Effector memory CD4-positive, alpha-beta T cell (primary cell): ENCODE data around the gene ZWILCH.
"Not testable (repeated sequence)": the region's sequence is repeated elsewhere in the genome, so short reads cannot be mapped to it uniquely, and the experiment has no call there.

Experiments
- DNase-seq, 3 donors: peaks; one replicate each; pipeline ENCODE4 v3.0.0-alpha.2; 2020
- H3K27ac ChIP-seq: 2 replicates; pipeline ENCODE4 v1.7.0; 2013; ENCODE audit warnings: mild to moderate bottlenecking, low read length, moderate library complexity; ENCODE audit not compliant: insufficient read depth, poor library complexity, severe bottlenecking
- H3K27me3 ChIP-seq: replicated peaks from 2 replicates; pipeline ENCODE4 v1.7.0; 2013; ENCODE audit warnings: mild to moderate bottlenecking, low read length; ENCODE audit not compliant: insufficient read depth, control insufficient read depth, poor library complexity, severe bottlenecking
- H3K36me3 ChIP-seq: 2 replicates; pipeline ENCODE4 v1.7.0; 2013; ENCODE audit warnings: mild to moderate bottlenecking, low read length, moderate library complexity; ENCODE audit not compliant: control insufficient read depth, insufficient read depth
- H3K4me1 ChIP-seq: 2 replicates; pipeline ENCODE4 v1.7.0; 2013; ENCODE audit warnings: low read length, mild to moderate bottlenecking; ENCODE audit not compliant: control insufficient read depth, insufficient read depth, poor library complexity, severe bottlenecking
- H3K4me3 ChIP-seq: 2 replicates; pipeline ENCODE4 v1.7.0; 2013; ENCODE audit warnings: low read length, low read depth, mild to moderate bottlenecking; ENCODE audit not compliant: insufficient read depth, poor library complexity, severe bottlenecking
- H3K9me3 ChIP-seq: 2 replicates; pipeline ENCODE4 v1.7.0; 2013; ENCODE audit warnings: mild to moderate bottlenecking, low read length, moderate library complexity; ENCODE audit not compliant: control insufficient read depth

ZWILCH gene

DNA sequence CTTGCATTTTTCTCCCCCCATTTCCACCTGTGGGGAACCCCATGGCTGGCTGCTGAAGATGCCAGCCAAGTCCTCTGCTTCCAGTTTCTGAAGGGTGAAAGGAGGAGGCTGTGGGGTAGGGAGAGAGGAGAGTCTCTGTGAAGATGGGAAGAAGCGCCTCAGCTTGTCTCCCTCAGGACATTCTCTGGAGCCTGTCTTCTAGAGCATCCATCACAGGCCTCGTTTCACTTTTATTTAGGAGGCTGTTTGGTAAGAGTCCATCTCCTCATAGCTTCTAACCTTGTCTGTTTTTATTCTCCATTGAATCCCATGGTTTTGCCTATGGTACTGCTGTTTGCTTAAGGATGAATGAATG is 69.4 kb downstream of the ZWILCH start:
- Histone ChIP-seq H3K4me3 (no peak overlapping the region), H3K27ac (no peak overlapping the region)

DNA sequence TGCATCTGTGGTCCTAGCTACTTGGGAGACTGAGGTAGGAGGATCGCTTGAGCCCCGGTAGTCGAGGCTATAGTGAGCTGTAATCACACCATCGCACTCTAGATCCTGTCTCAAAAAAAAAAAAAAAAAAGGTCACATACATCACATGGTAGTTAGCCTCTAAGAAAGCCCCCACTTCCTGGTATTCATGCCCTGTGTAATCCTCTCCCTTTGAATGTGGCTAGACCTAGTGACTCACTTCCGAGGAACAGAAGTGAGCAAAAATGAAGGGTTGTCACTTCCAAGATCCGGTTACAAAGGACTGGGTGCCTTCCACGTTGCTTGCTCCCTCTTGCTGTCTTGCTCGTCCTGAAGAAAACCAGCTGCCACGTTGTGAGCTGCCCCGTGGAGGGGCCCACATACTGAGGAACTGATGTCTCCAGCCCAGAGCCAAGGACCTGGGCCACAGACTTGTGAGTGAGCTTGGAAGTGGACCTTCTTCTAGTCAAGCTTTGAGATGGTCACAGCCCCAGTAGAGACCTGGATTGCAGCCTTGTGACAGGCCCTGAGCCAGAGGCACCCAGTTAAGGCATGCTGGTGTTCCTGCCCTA is 73.3 kb downstream of the ZWILCH start:
- no peak overlapping the region for H3K27ac ChIP-seq
- H3K36me3 ChIP-seq, result no peaks in the 10 kb centered on the region
- H3K4me1 ChIP-seq, result no peaks in the 10 kb centered on the region
- no peak for DNase-seq
- H3K9me3 ChIP-seq, result no peaks in the 10 kb centered on the region
- no peaks in the 10 kb centered on the region for H3K27me3 ChIP-seq
- no peak overlapping the region for H3K4me3 ChIP-seq

More for the DNA sequence above, 69.4 kb downstream of the ZWILCH start:
- no peaks in the 10 kb centered on the region for H3K27me3 ChIP-seq
- no peaks in the 10 kb centered on the region for H3K36me3 ChIP-seq
- no peaks in the 10 kb centered on the region for H3K4me1 ChIP-seq
- H3K9me3 ChIP-seq, result no peaks in the 10 kb centered on the region
- no peak for DNase-seq

DNA sequence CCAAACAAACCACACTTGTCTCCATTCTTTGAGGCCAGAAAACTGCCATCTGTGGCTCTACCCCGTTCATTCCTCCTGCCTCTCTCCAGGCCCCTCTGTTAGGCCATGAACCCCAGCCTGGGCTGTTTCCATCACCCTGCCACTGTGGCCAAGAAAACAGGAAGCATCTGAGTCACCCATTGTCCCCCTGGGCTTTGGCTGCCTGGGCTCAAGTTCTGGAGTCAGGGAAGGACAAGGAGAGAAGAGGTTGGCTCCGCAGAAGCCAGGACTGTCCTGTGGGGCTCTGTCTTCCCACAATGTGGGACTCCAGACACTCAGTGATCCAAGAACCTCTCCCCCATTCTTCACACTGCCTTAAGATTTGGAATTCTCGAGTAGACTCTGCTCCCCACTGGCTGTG is 75.5 kb downstream of the ZWILCH start:
- Histone ChIP-seq H3K36me3 (no peaks in the 10 kb centered on the region), H3K4me3 (no peak overlapping the region), H3K27ac (no peak overlapping the region), H3K4me1 (no peaks in the 10 kb centered on the region), H3K27me3 (no peaks in the 10 kb centered on the region), H3K9me3 (no peaks in the 10 kb centered on the region)
- no peak for DNase-seq

DNA sequence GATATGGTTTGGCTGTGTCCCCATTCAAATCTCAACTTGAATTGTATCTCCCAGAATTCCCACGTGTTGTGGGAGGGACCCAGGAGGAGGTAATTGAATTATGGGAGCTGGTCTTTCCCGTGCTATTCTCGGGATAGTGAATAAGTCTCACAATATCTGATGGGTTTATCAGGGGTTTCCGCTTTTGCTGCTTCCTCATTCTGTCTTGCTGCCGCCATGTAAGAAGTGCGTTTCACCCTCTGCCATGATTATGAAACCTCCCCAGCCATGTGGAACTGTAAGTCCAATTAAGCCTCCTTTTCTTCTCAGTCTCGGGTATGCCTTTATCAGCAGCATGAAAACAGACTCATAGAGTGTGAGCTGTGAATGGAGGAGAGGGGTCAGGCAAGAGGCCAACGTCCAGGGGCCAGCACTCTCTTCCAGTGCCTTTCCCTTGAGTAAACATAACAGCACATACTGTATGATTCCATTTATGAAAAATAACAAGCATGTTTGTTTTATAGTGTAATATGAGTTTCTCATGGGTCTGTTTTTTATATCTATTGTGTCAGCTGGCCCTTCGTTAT is 76.9 kb downstream of the ZWILCH start:
- Histone ChIP-seq H3K9me3 (no peaks in the 10 kb centered on the region), H3K36me3 (no peaks in the 10 kb centered on the region), H3K4me3 (no peak overlapping the region), H3K27ac (no peak overlapping the region), H3K27me3 (no peaks in the 10 kb centered on the region), H3K4me1 (no peaks in the 10 kb centered on the region)
- no peak for DNase-seq

DNA sequence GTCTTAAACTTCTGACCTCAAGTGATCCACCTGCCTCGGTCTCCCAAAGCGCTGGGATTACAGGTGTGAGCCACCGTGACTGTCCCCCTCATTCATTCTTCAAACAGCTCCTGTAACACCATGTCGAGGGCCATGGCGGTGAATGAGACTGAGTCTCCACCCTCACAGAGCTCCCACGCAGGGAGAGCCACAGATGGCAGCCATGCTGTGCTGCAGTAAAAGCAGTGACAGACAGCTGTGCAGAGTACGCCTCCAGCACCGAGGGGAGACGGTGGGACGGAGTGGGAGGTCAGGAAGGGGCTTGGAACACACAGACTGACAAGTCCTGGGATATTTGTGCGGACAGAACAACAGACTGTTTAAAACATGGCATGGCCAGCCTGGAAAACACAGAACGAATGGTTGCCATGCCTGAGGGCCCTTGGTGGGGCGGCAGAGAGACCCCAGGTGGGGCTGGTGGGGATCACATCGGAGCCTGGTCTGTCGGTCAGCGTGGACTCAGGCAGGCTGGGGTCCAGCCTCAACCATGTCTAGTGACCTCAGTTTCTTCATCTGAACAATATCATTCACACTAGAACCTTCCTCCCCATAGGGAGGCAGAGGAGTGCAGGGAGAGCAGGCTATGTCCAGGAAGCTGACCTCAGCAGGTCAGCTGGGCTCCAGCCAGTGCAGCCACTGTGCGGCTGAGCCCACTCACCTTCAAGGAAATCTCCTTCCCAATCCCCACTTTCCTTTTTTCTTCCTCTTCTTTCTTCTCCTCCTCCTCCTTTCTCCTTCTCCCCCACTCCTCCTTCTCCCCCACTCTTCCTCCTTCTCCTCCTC is 81.2 kb downstream of the ZWILCH start:
- Histone ChIP-seq H3K27me3 (peaks cover 6% of the 10 kb centered on the region), H3K36me3 (no peaks in the 10 kb centered on the region), H3K4me3 (no peak overlapping the region), H3K4me1 (no peaks in the 10 kb centered on the region), H3K9me3 (no peaks in the 10 kb centered on the region), H3K27ac (no peak overlapping the region)
- no peak for DNase-seq

DNA sequence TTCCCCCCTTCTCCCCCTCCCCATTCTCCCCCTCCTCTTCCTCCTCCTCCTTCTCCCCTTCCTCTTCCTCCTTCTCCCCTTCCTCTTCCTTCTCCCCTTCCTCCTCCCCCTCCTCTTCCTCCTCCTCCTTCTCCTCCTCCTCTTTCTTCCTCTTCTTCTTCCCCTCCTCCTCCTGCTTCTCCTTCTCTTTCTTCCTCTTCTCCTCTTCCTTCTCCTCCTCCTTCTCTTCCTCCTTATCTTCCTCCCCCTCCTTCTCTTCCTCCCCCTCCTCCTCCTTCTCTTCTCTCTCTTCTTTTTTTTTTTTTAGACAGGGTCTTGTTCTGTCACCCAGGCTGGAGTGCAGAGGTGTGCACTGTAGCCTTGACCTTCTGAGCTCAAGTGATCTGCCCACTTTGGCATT is 81.9 kb downstream of the ZWILCH start:
- H3K36me3 ChIP-seq, result no peaks in the 10 kb centered on the region
- no peak overlapping the region for H3K27ac ChIP-seq
- H3K4me1 ChIP-seq, result no peaks in the 10 kb centered on the region
- H3K27me3 ChIP-seq, result peaks cover 6% of the 10 kb centered on the region
- DNase-seq, result no peak
- H3K4me3 ChIP-seq, result no peak overlapping the region
- H3K9me3 ChIP-seq, result no peaks in the 10 kb centered on the region

DNA sequence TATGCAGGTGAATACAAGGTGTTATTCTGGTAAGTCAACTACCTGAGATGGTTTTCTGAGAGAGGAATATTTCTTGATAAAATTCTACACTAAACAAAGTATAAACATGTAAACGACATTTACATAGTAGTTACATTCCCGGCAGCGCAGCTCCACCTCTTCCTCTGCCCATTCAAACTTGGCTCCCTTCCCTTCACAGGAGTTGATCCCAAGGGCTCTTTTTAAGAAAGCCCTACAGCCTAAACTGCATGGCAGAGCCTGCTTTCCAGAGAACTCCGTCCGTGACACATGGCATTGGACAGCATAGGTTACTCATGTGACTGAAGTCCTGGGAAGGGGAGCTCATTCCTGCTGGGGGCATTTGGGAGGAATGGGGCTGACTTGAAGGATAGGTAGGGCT is 82.6 kb downstream of the ZWILCH start:
- Histone ChIP-seq H3K27me3 (peaks cover 6% of the 10 kb centered on the region), H3K27ac (no peak overlapping the region), H3K4me1 (no peaks in the 10 kb centered on the region), H3K36me3 (no peaks in the 10 kb centered on the region), H3K9me3 (no peaks in the 10 kb centered on the region), H3K4me3 (no peak overlapping the region)
- DNase-seq, result no peak

DNA sequence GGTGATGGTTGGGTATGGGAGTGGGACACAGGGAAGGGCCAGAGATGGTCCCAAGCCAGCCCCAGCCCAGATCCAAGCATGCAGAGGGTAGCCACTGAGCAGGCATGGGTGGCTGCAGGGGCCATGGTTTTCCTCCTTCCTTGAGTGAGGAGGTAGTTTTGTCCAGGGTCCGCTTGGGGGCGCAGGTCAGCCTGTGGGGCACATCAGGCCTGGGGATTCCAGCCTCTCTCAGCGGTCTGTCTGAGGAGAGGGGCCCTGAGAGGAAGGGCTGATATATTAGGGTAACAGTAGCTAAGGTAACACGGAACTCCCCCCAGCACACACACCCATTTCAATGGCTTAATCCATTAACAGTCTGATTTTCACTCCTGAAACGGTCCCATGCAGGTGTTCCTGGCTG is 83.4 kb downstream of the ZWILCH start:
- H3K36me3 ChIP-seq, result no peaks in the 10 kb centered on the region
- no peak for DNase-seq
- no peak overlapping the region for H3K27ac ChIP-seq
- H3K27me3 ChIP-seq, result peaks cover 6% of the 10 kb centered on the region
- H3K4me1 ChIP-seq, result no peaks in the 10 kb centered on the region
- H3K9me3 ChIP-seq, result no peaks in the 10 kb centered on the region
- H3K4me3 ChIP-seq, result no peak overlapping the region

DNA sequence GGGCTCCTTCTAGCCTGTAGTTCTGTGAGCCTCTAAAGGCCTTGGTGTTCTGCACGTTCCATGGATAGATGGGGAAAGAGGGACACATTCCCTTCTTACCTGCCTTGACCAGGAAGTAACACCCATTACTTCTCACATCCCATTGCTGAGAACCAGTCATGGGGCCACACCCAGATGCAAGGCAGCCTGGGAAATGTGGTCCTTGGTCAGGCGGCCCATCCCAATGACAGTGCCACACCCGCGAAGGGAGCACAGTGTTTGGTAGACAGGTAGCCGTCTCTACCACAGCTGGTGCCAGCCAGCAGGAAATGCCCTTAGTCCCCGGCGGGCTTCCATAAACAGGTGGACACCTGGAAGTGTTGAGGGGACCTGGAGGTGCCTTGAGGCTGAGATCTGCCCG is 83.8 kb downstream of the ZWILCH start:
- no peak overlapping the region for H3K4me3 ChIP-seq
- H3K36me3 ChIP-seq, result no peaks in the 10 kb centered on the region
- H3K9me3 ChIP-seq, result no peaks in the 10 kb centered on the region
- no peak overlapping the region for H3K27ac ChIP-seq
- peaks cover 6% of the 10 kb centered on the region for H3K27me3 ChIP-seq
- DNase-seq, result no peak
- H3K4me1 ChIP-seq, result no peaks in the 10 kb centered on the region

DNA sequence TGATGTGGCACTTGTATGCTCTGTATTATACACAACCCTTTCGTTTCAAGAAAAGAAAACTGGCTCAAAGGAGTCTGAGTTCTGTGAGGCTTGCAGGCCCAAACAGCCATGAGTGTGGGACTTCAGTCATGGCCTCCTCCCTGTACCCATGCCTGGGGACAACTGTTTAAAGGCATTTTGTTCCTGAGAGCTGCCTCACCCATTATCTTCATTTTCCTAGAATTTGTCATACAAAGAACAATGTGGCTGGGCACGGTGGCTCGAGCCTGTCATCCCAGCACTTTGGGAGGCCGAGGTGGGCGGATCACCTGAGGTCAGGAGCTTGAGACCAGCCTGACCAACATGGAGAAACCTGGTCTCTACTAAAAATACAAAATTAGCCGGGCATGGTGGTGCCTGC is 84.3 kb downstream of the ZWILCH start:
- H3K27ac ChIP-seq, H3K4me3 ChIP-seq, H3K9me3 ChIP-seq, H3K27me3 ChIP-seq, DNase-seq, H3K4me1 ChIP-seq, H3K36me3 ChIP-seq: not testable (repeated sequence)
